ES-I3 (cell line): ENCODE data around the gene PGK1.
"Not testable (repeated sequence)": the region's sequence is repeated elsewhere in the genome, so short reads cannot be mapped to it uniquely, and the experiment has no call there.

Source experiments
- H3K36me3 ChIP-seq: 2 replicates; pipeline ENCODE4 v1.6.1; 2013; ENCODE audit warnings: mild to moderate bottlenecking, low read length, control low read depth, moderate library complexity; ENCODE audit not compliant: insufficient read depth
- H3K4me1 ChIP-seq: 2 replicates; pipeline ENCODE4 v1.6.1; 2013; ENCODE audit warnings: mild to moderate bottlenecking, control low read depth, low read length; ENCODE audit not compliant: insufficient read depth
- H3K9ac ChIP-seq: 2 replicates; pipeline ENCODE4 v1.6.1; 2013; ENCODE audit warnings: low read depth, mild to moderate bottlenecking, low read length, moderate library complexity
- H3K9me3 ChIP-seq: 2 replicates; pipeline ENCODE4 v1.6.1; 2013; ENCODE audit warnings: mild to moderate bottlenecking, low read length, moderate library complexity; ENCODE audit not compliant: control insufficient read depth, insufficient read depth

The PGK1 gene

GRCh38 chrX:78103623-78104446 is at the start of gene PGK1:
Gene PGK1, plus strand, starts transcription at chrX:78104248. Its CDS starts 93 bp downstream, at chrX:78104341.
- Histone ChIP-seq H3K36me3 (0 out of 2 replicates have a peak, but pooled peaks cover 4% of the 10 kb centered on the region), H3K9ac (peak within 1 kb of the TSS; percentile 61), H3K9me3 (no peaks in the 10 kb centered on the region), H3K4me1 (0 out of 2 replicates have a peak, but pooled peaks cover 2% of the 10 kb centered on the region)

- Histone ChIP-seq H3K36me3 (no peaks in the 10 kb centered on the region), H3K9ac (no peak overlapping the region), H3K4me1 (no peaks in the 10 kb centered on the region; the same call in 1 of the 2 replicates), H3K9me3 (peaks cover 9% of the 10 kb centered on the region)
Measured at GRCh38 chrX:78063687-78064086, 40.4 kb upstream of the PGK1 start.

GRCh38 chrX:78064152-78064551 is 39.9 kb upstream of the PGK1 start:
- no peak overlapping the region for H3K9ac ChIP-seq
- H3K4me1 ChIP-seq: no peaks in the 10 kb centered on the region; the same call in 1 of the 2 replicates
- H3K9me3 ChIP-seq: peaks cover 11% of the 10 kb centered on the region
- H3K36me3 ChIP-seq: no peaks in the 10 kb centered on the region

GRCh38 chrX:78064698-78065601 is 39.1 kb upstream of the PGK1 start:
- not testable (repeated sequence) for H3K9ac ChIP-seq, H3K4me1 ChIP-seq, H3K36me3 ChIP-seq
- peaks cover 13% of the 10 kb centered on the region for H3K9me3 ChIP-seq

GRCh38 chrX:78066110-78066509 is 37.9 kb upstream of the PGK1 start:
- H3K4me1 ChIP-seq: no peaks in the 10 kb centered on the region; the same call in 1 of the 2 replicates
- peaks cover 13% of the 10 kb centered on the region for H3K9me3 ChIP-seq
- no peak overlapping the region for H3K9ac ChIP-seq
- H3K36me3 ChIP-seq: no peaks in the 10 kb centered on the region

GRCh38 chrX:78071331-78071730 is 32.7 kb upstream of the PGK1 start:
- peaks cover 14% of the 10 kb centered on the region for H3K9me3 ChIP-seq
- H3K36me3 ChIP-seq: no peaks in the 10 kb centered on the region
- no peak overlapping the region for H3K9ac ChIP-seq
- H3K4me1 ChIP-seq: no peaks in the 10 kb centered on the region

- H3K4me1 ChIP-seq, H3K9ac ChIP-seq, H3K36me3 ChIP-seq: not testable (repeated sequence)
- peaks cover 13% of the 10 kb centered on the region for H3K9me3 ChIP-seq
Measured at GRCh38 chrX:78073147-78074077, 30.6 kb upstream of the PGK1 start.

- Histone ChIP-seq H3K4me1 (no peaks in the 10 kb centered on the region), H3K9ac (no peak overlapping the region), H3K9me3 (peaks cover 6% of the 10 kb centered on the region), H3K36me3 (no peaks in the 10 kb centered on the region)
Measured at GRCh38 chrX:78074088-78074487, 30.0 kb upstream of the PGK1 start.

GRCh38 chrX:78075787-78076389 is 28.2 kb upstream of the PGK1 start:
- Histone ChIP-seq H3K9ac (no peak overlapping the region), H3K36me3 (no peaks in the 10 kb centered on the region), H3K9me3 (peaks cover 4% of the 10 kb centered on the region; the same call in 1 of the 2 replicates), H3K4me1 (no peaks in the 10 kb centered on the region)

GRCh38 chrX:78081413-78081812 is 22.6 kb upstream of the PGK1 start:
- not testable (repeated sequence) for H3K9ac ChIP-seq, H3K9me3 ChIP-seq, H3K4me1 ChIP-seq, H3K36me3 ChIP-seq

GRCh38 chrX:78092296-78092695 is 11.8 kb upstream of the PGK1 start:
- Histone ChIP-seq H3K9ac (peak overlapping the region; percentile 5; the same call in 1 of the 2 replicates), H3K36me3 (no peaks in the 10 kb centered on the region), H3K9me3 (no peaks in the 10 kb centered on the region), H3K4me1 (peaks cover 13% of the 10 kb centered on the region; the same call in 1 of the 2 replicates)

GRCh38 chrX:78098108-78098507 is 5.9 kb upstream of the PGK1 start:
- no peaks in the 10 kb centered on the region for H3K9me3 ChIP-seq
- no peaks in the 10 kb centered on the region for H3K4me1 ChIP-seq
- no peak overlapping the region for H3K9ac ChIP-seq
- no peaks in the 10 kb centered on the region for H3K36me3 ChIP-seq

- Histone ChIP-seq H3K36me3 (0 out of 2 replicates have a peak, but pooled peaks cover 4% of the 10 kb centered on the region), H3K4me1 (0 out of 2 replicates have a peak, but pooled peaks cover 1% of the 10 kb centered on the region), H3K9ac (no peak overlapping the region), H3K9me3 (no peaks in the 10 kb centered on the region)
Measured at GRCh38 chrX:78102091-78102490, 2.0 kb upstream of the PGK1 start.
